Stimulated activated CD4-positive, alpha-beta T cell treated with anti-CD3 and anti-CD28 coated beads, Interleukin-12 subunit alpha, Interleukin-12 subunit beta, amount 100 ng/mL, for 4 hours (primary cell): ENCODE measurements around the gene GABRD.

Experiments
- DNase-seq: peaks from one replicate; pipeline ENCODE4 v3.0.0-alpha.2; 2020

Gene GABRD

DNA sequence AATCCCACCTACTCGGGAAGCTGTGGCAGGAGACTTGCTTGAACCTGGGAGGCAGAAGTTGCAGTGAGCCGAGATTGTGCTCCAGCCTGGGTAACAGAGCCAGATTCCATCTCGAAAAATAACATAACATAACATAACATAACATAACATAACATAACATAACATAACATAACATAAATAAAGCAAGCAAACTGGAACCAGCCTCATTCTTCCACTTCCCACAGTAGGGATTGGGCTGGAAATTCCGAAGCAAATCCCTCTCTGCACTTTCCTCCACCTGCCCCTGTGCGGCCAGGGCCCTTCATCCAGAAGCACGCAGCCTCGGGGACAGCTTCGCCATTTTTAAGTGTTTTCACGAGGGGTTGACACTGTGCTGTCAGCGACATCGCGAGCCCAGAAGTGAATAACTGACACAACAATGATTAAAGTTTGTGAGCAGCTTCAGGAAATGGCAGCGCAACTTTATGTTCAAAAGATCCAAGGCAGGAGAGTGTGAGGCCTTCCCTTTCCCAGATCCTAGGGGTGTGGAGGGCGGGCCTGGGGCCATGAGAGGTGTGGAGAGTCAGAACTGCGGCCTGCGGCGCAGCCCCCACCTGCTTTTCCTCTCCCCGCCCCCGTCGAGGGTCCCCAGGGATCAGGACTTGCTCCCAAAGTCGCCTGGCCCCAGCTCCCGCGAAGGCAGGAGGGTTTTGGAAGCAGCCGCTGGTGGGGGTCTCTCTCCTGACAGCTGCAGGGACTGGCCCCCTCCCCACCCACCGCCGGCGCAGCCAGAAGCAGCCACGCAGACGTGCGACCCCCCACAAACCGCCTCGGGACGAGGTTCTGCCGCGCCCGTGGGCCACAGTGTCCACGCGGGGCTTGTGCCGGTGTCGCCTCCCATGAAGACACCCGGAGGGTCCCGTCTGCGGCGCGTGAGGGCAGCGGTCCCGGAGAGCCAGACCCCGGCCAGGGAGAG lies 651 bp upstream of the GABRD start:
- DNase-seq, result no peak

GRCh38 chr1:2019571-2020309 lies 595 bp downstream of the GABRD start:
- DNase-seq, result peak; percentile 20

- no peak for DNase-seq
Measured at GRCh38 chr1:2020310-2020655, 1.1 kb downstream of the GABRD start.

DNA sequence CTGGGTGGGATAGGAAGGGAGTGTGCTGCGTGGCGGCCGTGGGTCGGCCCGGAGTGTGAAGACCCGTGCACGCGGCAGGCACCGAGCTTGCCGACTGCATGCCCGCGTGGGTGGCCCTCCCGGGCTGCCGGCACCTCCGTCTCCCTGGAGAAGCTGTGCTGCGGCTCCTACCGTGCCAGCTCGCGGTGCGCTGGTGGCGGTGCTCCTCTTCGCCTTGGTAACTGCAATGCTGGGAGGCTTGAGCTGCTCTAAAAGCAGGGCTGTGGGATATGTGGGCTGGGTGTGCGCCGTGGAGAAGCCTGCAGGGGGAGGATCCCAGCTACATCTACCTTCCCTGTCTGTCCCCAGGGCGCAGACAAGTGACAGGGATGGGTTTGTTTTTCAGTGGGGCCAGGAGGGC lies 2.4 kb downstream of the GABRD start:
- DNase-seq, result no peak

DNA sequence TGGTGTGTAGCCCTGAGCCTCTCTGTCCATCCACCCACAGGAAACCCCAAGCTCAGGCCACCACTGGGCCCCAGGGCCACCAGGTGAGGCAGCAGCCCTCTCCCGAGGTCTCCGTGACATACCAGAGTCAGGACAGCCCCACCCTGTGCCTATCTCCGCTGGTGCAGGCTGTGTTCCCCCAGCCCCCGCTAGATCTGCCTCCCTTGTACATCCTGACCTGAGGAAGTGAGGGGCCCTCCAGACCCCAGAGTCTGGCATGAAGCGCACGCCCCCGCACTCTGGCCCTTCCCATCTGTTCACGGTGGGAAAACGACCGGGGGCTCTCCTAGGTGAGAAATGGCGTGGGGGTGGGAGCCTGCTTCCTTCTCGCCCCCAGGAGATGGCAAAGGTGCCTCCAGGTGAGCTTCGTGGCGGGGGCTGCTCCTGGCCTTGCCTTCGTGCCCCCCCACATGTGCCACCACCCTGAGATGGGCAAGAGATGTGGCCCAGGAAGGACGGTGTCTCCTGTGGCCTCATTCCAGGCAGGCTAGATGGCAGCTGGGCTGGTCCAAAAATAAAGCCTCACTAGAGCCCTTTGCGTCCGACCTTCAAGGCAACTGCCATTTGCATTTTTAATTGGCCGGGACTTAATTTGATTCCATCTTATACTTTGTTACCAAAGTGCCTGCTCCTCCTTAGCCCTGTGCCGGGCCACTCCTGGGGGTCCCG lies 3.1 kb downstream of the GABRD start:
- no peak for DNase-seq

GRCh38 chr1:2023187-2023586 lies 4.0 kb downstream of the GABRD start:
- DNase-seq, result no peak

DNA sequence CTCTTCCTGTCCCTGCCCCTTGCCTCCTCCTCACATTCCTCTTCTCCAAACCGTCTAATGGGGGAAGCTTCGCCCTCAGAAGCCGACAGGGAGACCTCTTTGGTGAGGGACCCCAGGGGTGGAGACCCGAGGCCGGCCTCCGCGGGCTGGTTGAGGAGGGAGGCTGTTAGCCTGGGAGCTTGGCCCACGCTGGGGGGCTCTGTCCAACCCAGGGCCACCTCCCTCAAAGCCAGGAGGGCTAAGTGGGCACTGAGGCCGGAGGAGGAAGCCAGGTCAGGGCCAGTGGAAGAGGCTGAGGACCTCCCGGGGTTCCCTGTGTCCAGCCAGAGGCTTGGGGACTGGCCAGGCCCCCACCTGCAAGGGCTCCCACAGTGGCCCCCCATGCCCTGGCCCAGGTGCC lies 5.3 kb downstream of the GABRD start:
- DNase-seq, result no peak

GRCh38 chr1:2024887-2025286 lies 5.7 kb downstream of the GABRD start:
- no peak for DNase-seq

GRCh38 chr1:2025491-2025981 lies 6.4 kb downstream of the GABRD start:
- DNase-seq, result no peak

- no peak for DNase-seq
Measured at GRCh38 chr1:2027961-2028583, 8.9 kb downstream of the GABRD start.

DNA sequence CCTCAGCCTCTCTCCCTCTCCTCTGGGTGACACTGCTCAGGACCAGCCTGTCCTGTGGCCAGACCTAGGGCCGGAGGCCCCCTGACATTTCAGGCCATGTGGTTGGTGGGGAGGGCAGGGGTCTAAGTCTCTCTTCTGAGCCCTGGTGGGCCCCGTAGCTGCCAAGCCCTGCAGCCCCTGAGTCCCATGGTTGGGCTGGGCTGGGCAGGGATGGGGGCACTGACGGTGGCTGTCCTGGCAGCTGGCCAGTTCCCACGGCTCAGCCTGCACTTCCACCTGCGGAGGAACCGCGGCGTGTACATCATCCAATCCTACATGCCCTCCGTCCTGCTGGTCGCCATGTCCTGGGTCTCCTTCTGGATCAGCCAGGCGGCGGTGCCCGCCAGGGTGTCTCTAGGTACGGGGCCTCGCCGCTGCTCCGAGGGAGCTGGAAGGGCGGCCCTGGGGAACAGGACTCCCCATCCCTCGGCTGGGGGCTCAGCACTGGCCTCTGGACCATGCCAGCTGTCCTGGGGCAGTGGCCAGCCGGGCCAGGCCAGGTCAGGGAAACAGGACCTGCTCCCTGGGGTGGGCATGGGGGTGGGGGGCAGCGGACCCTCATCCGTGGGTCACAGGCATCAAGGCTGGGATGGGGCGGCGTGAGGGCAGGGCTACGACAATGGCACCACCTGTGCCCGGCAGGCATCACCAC lies 9.9 kb downstream of the GABRD start:
- DNase-seq, result no peak

GRCh38 chr1:2029561-2029960 lies 10.4 kb downstream of the GABRD start:
- no peak for DNase-seq

DNA sequence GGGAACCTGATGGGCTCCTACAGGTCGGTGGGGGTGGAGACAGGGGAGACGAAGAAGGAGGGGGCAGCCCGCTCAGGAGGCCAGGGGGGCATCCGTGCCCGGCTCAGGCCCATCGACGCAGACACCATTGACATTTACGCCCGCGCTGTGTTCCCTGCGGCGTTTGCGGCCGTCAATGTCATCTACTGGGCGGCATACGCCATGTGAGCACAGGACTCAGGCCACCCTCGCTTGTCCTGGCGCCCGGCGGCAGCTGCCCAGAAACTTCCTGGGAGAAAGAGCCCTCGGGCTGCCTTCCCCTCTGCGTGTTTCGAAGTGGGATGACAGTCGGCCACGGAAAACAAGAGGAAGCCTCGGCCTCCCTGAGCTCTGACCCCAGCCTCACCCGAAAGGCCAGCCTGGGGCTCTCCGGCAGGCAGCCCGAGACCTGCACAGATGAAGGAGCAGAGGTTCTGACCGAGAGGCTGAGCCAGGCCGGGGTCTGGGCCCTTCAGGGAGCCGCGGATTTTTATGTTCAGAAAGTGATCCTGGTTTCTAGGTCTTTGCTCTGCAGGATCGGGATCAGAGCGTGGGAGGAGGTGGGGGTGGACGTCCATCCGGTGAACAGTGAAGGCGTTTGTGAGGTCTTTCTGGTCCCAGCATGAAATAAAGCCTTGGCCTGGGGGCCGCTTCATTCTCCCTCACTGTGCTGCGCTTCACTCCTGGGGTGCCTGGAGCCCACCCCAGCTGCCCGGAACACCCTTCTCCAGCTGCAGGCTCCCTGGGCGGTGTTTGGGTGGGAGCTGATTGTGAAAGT lies 11.1 kb downstream of the GABRD start:
- DNase-seq, result no peak

DNA sequence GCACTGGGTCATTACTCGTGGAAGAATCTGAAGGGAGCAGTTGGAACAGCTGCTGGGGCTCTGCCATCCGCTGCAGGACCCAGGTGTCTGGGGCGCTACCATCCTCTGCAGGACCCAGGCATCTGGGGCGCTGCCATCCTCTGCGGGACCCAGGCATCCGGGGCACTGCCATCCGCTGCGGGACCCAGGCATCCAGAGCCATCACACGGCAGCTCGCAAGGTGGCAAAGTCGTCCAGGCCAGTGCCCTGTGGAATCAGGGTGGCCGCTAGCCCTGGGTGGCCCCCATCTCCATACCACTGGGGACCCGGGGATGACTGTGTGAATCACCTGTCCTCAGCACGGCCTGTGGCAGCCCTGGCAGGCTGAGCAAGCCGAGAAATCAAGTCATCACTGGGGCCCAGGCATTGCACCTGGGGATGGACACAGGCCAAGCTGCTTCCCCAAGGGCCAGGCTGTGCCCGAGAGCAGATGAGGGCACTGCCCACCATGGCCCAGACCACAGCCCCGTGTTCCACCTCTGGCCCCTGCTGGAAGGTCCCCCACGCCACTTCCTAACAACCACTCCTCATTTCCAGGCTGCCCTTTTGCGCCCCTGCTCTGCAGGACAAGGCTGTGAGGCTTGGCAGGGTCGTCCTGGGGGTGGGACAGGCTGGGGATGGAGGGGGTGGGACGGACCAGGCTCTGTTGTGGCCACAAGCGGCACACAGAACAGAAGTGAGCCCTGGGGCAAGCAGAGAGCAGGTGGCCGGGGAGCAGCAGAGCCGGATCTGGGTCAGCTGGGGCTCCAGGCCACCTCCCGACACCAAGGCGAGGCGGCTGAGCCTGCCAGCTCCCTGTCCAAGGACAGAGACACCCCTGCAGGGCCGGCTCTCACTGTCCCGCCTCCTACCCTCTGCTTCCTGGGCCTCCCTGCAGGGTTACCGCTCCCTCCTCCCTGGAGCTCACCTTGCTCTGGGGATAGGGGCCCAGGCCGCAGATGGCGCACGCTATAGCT lies 12.7 kb downstream of the GABRD start:
- DNase-seq, result no peak

- no peak for DNase-seq
Measured at GRCh38 chr1:2032737-2033136, 13.6 kb downstream of the GABRD start.

DNA sequence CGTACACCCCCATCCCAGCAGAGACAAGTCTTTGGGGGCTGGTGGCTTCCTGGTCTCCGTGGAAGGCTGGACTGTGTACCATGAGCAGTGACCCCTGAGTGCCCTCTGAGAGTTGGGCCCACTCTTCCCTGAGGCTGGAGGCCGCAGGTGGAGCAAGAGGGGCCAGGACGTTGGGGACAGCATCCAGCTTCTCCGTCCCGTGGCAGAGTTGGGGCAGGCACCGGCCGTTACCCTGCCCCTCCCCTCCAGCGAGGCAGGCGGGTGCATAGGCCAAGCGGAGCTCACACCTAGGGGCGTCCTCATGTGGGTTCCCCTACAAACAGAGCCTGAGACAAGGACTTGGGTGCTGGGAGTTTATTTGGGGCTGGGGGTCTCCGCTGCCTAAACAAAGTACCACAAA lies 14.0 kb downstream of the GABRD start:
- no peak for DNase-seq

DNA sequence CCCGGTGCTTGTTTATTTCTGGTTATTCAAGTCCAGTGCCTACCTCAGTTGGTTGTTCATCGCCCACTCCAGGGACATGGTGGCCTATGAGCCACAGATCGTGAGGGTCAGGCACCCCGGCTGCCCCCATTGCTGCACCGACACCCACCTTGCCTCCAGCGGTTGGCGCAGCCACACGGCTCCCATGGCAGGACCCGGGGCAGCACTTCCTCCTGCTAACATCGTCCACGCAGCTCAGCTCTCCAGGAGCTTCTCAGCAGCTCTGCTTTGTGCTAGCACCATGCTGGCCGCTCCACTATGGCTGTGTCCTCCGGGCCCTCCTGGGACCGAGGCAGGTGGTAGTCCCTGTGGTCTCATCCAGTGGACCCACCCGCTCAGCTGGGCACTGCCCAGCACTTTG lies 17.1 kb downstream of the GABRD start:
- DNase-seq, result no peak

DNA sequence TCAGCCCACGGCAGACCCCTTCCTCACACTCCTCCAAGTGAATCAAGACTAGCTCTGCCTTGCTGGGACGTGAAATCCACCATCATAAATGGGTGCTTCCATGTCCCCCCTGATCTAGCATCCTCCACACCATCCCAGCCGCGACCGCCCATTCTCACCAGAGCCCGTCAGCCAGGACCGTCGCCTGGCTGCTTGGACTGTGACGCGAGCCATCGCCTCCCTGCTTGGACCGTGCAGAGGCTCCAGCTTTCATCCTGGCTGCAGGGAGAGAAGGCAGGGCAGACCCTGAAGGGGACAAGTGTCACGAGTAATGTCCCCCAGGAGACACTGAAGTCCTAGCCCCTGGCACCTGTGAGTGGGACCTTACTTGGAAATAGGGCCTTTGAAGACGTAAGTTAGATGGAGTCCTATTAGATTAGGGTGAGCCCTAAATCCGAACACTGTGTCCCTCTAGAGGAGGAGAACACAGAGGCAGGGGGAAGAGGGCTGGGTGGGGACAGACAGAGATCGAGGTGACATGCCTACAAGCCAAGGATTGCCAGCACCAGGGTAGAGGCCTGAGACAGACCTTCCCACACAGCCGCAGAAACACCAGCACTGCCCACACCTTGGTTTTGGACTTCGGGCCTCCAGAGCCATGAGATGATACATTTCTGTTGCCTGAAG lies 18.3 kb downstream of the GABRD start:
- no peak for DNase-seq

DNA sequence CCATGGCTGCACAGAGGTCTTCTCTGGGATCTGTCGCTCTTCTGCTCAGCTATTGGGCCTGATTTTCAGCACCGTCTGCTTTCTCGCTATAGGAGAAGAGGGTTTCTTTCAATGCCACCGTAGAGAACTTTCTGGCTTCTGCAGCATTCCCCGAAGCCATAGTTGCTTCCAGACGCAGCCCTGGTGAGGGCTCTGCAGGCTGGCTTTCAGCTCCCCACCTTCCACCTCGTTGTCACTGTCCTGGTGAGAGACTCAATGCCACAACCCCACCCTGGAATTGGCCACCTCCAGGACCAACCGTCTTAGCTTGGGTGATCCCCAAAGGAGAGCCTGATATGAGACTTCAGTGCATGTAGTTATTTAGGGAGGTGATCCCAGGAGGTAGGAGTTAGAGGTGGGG lies 19.1 kb downstream of the GABRD start:
- DNase-seq, result no peak

DNA sequence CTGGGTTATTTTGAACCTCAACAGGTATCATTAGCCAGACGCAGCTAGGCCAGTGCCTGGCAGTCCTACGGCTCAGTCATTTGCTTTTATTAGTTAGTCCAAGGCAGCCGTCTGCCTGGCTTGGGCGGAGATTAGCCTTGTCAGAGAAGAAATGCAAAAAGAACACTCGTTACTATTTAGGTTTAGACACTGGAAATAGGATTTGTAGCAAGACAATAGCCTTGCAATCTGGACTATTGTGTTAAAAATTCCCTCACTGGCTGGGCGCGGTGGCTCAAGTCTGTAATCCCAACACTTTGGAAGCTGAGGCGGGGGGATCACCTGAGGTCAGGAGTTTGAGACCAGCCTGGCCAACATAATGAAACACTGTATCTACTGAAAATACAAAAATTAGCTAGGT lies 20.1 kb downstream of the GABRD start:
- no peak for DNase-seq
